ENCODE results near the gene FAM107B. TPM values are rescaled to one million over a fixed set of nuclear protein-coding genes. Genes with fewer than 3 reads are reported as not detected.

Gene FAM107B
- total and polyA plus RNA-seq, 2 of the 4 experiments (the other 2 are of a cell fraction) = 26.4 to 27.1 TPM

DNA sequence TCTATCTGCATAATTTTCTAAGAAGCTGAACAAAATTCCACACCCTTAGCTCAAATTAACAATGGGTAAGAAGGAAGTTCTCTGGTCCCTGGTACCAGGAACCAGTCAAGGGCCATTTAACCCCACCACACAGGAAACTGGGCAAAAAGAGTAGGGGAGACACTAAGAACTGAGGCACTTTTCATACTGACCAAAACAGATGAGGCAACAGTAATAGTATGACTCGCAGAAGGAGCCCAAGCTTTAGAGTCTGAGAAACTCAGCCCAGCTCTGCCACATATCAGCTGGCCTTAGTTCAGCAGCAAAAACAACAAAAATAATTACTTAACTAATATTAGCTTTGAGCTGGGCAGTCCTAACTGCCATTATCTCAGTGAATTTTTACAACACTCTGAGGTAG is 221.2 kb downstream of the FAM107B start:
- H2BK20ac ChIP-seq (ENCODE audit: low read depth, low read length) = no peak overlapping the region
- H2AK9ac ChIP-seq (replicated peaks; ENCODE audit: low read depth, low read length, poor library complexity) = no peak overlapping the region
- H3K79me1 ChIP-seq (ENCODE audit: low read depth in 1 of 2, low read length in 2 of 2) = peaks cover 48 to 84% of the 10 kb centered on the region in 2 experiments
- H3K4me1 ChIP-seq (ENCODE audit: control insufficient read depth, insufficient read depth, low read length) = peaks cover 39% of the 10 kb centered on the region
- H4K91ac ChIP-seq (ENCODE audit: insufficient read depth, low read depth, low read length) = no peak overlapping the region
- H3K4ac ChIP-seq (ENCODE audit: low read depth, low read length) = no peak overlapping the region
- dilution Hi-C loops (cut with HindIII; ENCODE audit: low sequenced_read_pairs, unreplicated experiment) = no loop called here
- 0 out of 2 replicates have a peak overlapping the region, but pooled peaks have one; percentile 46 for H3K14ac ChIP-seq (replicated peaks; ENCODE audit: low read depth, low read length)
- no peak overlapping the region for H3K9ac ChIP-seq (ENCODE audit: low read depth, low read length)
- H4K8ac ChIP-seq (ENCODE audit: low read depth in 2 of 2, low read length in 2 of 2) = peak overlapping the region in 1 of 2 experiments; percentile 44; a peak in 1 of 4 replicates
- H2AK5ac ChIP-seq (ENCODE audit: low read depth, low read length) = no peak overlapping the region
- H3K4me2 ChIP-seq (ENCODE audit: low read depth, low read length) = no peak overlapping the region
- ATAC-seq (ENCODE audit: low read depth) (peak; percentile 68), DNase-seq (peak; percentile 87)
- H2AFZ ChIP-seq (replicated peaks; ENCODE audit: low read length, poor library complexity) = no peak overlapping the region
- CTCF ChIA-PET = interaction anchor here (0.6 to 0.8 kb wide), 2 partner anchors 227 to 265 kb away, joined by 3 to 7 read pairs; no protein-coding TSS in a partner anchor
- no peak overlapping the region; the same call in 1 of the 2 replicates for H3K18ac ChIP-seq (ENCODE audit: low read depth, low read length)
- H4K5ac ChIP-seq (ENCODE audit: low read depth, low read length) = no peak overlapping the region
- H3K23ac ChIP-seq (ENCODE audit: low read depth, low read length) = no peak overlapping the region
- no peak overlapping the region for H2BK120ac ChIP-seq (ENCODE audit: low read depth, low read length)
- H3K9me3 ChIP-seq (ENCODE audit: control insufficient read depth, insufficient read depth, low read length) = no peaks in the 10 kb centered on the region
- H3K27ac ChIP-seq (ENCODE audit: insufficient read depth, low read length) = no peak overlapping the region
- no CpG with 5 or more reads among the region's 1 CpG for WGBS, 2 experiments (ENCODE audit: extremely low coverage in 2 of 2, insufficient read length in 1 of 2)
- H3K4me3 ChIP-seq (ENCODE audit: insufficient read depth, low read depth, low read length) = no peak overlapping the region
- peaks cover 41% of the 10 kb centered on the region for H3K9me1 ChIP-seq (ENCODE audit: insufficient read depth, low read length)
- in situ Hi-C loops (cut with MboI; ENCODE audit: low sequenced_read_pairs) = no loop called here
- intact Hi-C loops (cut with micrococcal nuclease) = no loop called here
- H3K36me3 ChIP-seq (ENCODE audit: control insufficient read depth, insufficient read depth, low read length) = peaks cover 6% of the 10 kb centered on the region
- H3K56ac ChIP-seq (ENCODE audit: extremely low read depth, insufficient read depth, low read length) = no peak overlapping the region
- no peak overlapping the region for H2BK5ac ChIP-seq (ENCODE audit: low read depth, low read length, poor library complexity, severe bottlenecking)
- BruUV-seq (replicated peaks) = no TSS peak
- TF ChIP-seq FOS (IDR thresholded peaks at IDR 0.05; ENCODE audit: low read depth, low read length) (0 out of 2 replicates have a peak, but pooled peaks have one; percentile 41), CEBPB (IDR thresholded peaks at IDR 0.05; ENCODE audit: low read depth, low read length) (peak; percentile 94), POLR2A (IDR thresholded peaks at IDR 0.05; ENCODE audit: low read depth, low read length) (no peak)
- no peak overlapping the region for H2BK15ac ChIP-seq (ENCODE audit: low read depth, low read length)
- POLR2A ChIA-PET (ENCODE audit: unreplicated experiment) = no interaction called here
- no peaks in the 10 kb centered on the region for H3K27me3 ChIP-seq (ENCODE audit: control insufficient read depth, insufficient read depth, low read length)
- peaks cover 73% of the 10 kb centered on the region for H4K20me1 ChIP-seq (ENCODE audit: insufficient read depth, low read length)

Data from IMR-90 (cell line).